HepG2 (cell line): ENCODE data around the gene ITIH2. TPM values are rescaled to one million over a fixed set of nuclear protein-coding genes. Genes with fewer than 3 reads are reported as not detected.

Experiments used
- CERS6 ChIP-seq: sonication (generic); formaldehyde crosslinking; IDR thresholded peaks from 2 replicates; pipeline ENCODE4 v1.5.0; 2020; ENCODE audit warnings: missing genetic modification reagents
- EP300 ChIP-seq, 3 experiments: sonication (generic) in 1 of 3; formaldehyde crosslinking in 1 of 3; IDR thresholded peaks; 2 replicates each; pipeline versions ENCODE4 v1.5.1 to v1.6.1; 2011 to 2020; ENCODE audit warnings: low read depth in 2 of 3, low read length in 2 of 3, borderline replicate concordance in 1 of 3, improper control_type of control experiment in 1 of 3, mild to moderate bottlenecking in 1 of 3, missing genetic modification reagents in 1 of 3, moderate library complexity in 1 of 3
- GLI4 ChIP-seq: sonication (generic); formaldehyde crosslinking; IDR thresholded peaks from 2 replicates; pipeline ENCODE4 v1.5.1; 2020; ENCODE audit warnings: missing genetic modification reagents, mild to moderate bottlenecking, moderate library complexity, borderline replicate concordance
- HDAC1 ChIP-seq: sonication (generic); formaldehyde crosslinking; IDR thresholded peaks from 2 replicates; pipeline ENCODE4 v1.5.1; 2020; ENCODE audit warnings: mild to moderate bottlenecking, missing genetic modification reagents
- HDAC2 ChIP-seq: sonication (generic); formaldehyde crosslinking; IDR thresholded peaks from 2 replicates; pipeline ENCODE4 v1.4.0; 2020; ENCODE audit warnings: missing genetic modification reagents
- KMT2A ChIP-seq: sonication (generic); formaldehyde crosslinking; IDR thresholded peaks from 2 replicates; pipeline ENCODE4 v1.4.0; 2020; ENCODE audit warnings: missing genetic modification reagents
- MAX ChIP-seq: IDR thresholded peaks from 2 replicates; pipeline ENCODE4 v1.6.1; 2012; ENCODE audit warnings: inconsistent platforms
- MXD3 ChIP-seq: IDR thresholded peaks from 2 replicates; pipeline ENCODE4 v1.6.1; 2016; ENCODE audit warnings: mild to moderate bottlenecking, missing biosample characterization, missing genetic modification reagents
- NCOA2 ChIP-seq: sonication (generic); formaldehyde crosslinking; IDR thresholded peaks from 2 replicates; pipeline ENCODE4 v1.8.0; 2022; ENCODE audit warnings: inconsistent platforms
- SAFB2 ChIP-seq: sonication (generic); formaldehyde crosslinking; IDR thresholded peaks from 2 replicates; pipeline ENCODE4 v1.5.1; 2020; ENCODE audit warnings: missing genetic modification reagents, low read depth, mild to moderate bottlenecking, borderline replicate concordance
- SALL1 ChIP-seq: sonication (generic); formaldehyde crosslinking; IDR thresholded peaks from 2 replicates; pipeline ENCODE4 v1.8.0; 2022; ENCODE audit warnings: mild to moderate bottlenecking, missing genetic modification reagents
- SOX5 ChIP-seq: IDR thresholded peaks from 2 replicates; pipeline ENCODE4 v1.6.1; 2016; ENCODE audit warnings: borderline replicate concordance
- SP5 ChIP-seq: IDR thresholded peaks from 2 replicates; pipeline ENCODE4 v1.6.1; 2016; ENCODE audit warnings: low read depth, borderline replicate concordance
- TFDP1 ChIP-seq: IDR thresholded peaks from 2 replicates; pipeline ENCODE4 v1.6.1; 2016; ENCODE audit warnings: missing compliant biosample characterization, missing genetic modification reagents, borderline replicate concordance
- ZBTB20 ChIP-seq: sonication (generic); formaldehyde crosslinking; IDR thresholded peaks from 2 replicates; pipeline ENCODE4 v1.8.1; 2023; ENCODE audit warnings: missing genetic modification reagents, low read depth, mild to moderate bottlenecking, borderline replicate concordance
- ZC3H4 ChIP-seq: sonication (generic); formaldehyde crosslinking; IDR thresholded peaks from 2 replicates; pipeline ENCODE4 v1.4.0; 2020; ENCODE audit warnings: missing genetic modification reagents, borderline replicate concordance
- ZMYM2 ChIP-seq: sonication (generic); formaldehyde crosslinking; IDR thresholded peaks from 2 replicates; pipeline ENCODE4 v1.8.0; 2022; ENCODE audit warnings: mild to moderate bottlenecking, missing genetic modification reagents
- ZNF317 ChIP-seq: sonication (generic); formaldehyde crosslinking; IDR thresholded peaks from 2 replicates; pipeline ENCODE4 v1.5.0; 2020; ENCODE audit warnings: mild to moderate bottlenecking, missing genetic modification reagents
- ZNF501 ChIP-seq: sonication (generic); formaldehyde crosslinking; IDR thresholded peaks from 2 replicates; pipeline ENCODE4 v1.5.1; 2020; ENCODE audit warnings: mild to moderate bottlenecking, moderate library complexity, missing genetic modification reagents
- ZSCAN9 ChIP-seq: IDR thresholded peaks from 2 replicates; pipeline ENCODE4 v1.6.1; 2016; ENCODE audit warnings: borderline replicate concordance
- polyA plus RNA-seq, 8 experiments: library from polyadenylated mRNA; depleted of rRNA in 3 of 8; stranded (reverse) in 7 of 8; unstranded in 1 of 8; fragments of >200 nt; fragmentation: Illumina TruSeq in 4 of 8; extraction: Trizol in 4 of 8; gene quantifications; 2 replicates each; pipeline versions ENCODE4 v1.2.1 to v1.2.3, GENCODE V29; 2011 to 2016; ENCODE audit warnings: low read depth in 4 of 8, missing spikeins in 1 of 8, mixed read lengths in 1 of 8; ENCODE audit not compliant: insufficient read depth in 1 of 8
- total RNA-seq, 5 experiments: library from RNA; depleted of rRNA; stranded (reverse); fragments of >200 nt; fragmentation: Illumina TruSeq; extraction: Trizol; gene quantifications; 2 replicates each; pipeline ENCODE4 v1.2.3, GENCODE V29; 2016; ENCODE audit warnings: low read depth in 1 of 5
- TF ChIP-seq, protein P1 (sequence below): sonication (generic); formaldehyde crosslinking; conservative IDR thresholded peaks from 2 replicates; pipeline ENCODE4 v1.8.1; 2023; ENCODE audit warnings: missing genetic modification reagents
- TF ChIP-seq, protein P2 (sequence below): sonication (generic); formaldehyde crosslinking; IDR thresholded peaks from 2 replicates; pipeline ENCODE4 v1.5.0; 2020; ENCODE audit warnings: mild to moderate bottlenecking, missing genetic modification reagents

The ITIH2 gene
- total and polyA plus RNA-seq, 2 of the 13 experiments (the other 11 are each of a cell fraction or from before 2014, with no cell fraction given) = 1,197 to 1,427 TPM

DNA sequence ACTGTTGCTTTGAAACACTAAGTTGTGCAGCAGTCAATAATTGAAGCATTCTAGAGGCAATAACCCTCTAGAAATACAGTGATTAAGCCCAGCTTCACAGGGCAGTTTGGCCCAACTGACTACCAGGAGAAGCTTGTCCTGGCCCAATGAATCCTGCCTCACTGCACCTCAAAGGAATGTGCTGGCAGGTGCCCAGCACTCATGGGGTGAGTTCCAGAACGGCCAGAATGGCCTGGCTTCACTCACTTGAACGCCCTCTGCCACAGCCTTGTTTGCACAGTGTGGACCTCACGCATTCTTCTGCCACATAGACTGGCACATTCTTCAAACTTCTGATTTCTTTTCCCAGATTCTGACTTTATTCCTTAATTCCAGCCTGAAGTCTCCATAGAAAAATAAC is 6.6 kb upstream of the ITIH2 start (continued):
- TF ChIP-seq, protein P1, sequence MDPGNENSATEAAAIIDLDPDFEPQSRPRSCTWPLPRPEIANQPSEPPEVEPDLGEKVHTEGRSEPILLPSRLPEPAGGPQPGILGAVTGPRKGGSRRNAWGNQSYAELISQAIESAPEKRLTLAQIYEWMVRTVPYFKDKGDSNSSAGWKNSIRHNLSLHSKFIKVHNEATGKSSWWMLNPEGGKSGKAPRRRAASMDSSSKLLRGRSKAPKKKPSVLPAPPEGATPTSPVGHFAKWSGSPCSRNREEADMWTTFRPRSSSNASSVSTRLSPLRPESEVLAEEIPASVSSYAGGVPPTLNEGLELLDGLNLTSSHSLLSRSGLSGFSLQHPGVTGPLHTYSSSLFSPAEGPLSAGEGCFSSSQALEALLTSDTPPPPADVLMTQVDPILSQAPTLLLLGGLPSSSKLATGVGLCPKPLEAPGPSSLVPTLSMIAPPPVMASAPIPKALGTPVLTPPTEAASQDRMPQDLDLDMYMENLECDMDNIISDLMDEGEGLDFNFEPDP (CRISPR knock-in tag) = no peak
- TF ChIP-seq MAX (peak; percentile 63), SAFB2 (no peak), SP5 (no peak), ZSCAN9 (0 out of 2 replicates have a peak, but pooled peaks have one; percentile 41), MXD3 (0 out of 2 replicates have a peak, but pooled peaks have one; percentile 26), KMT2A (CRISPR knock-in tag) (no peak), EP300 (IDR thresholded peaks at IDR 0.05; ENCODE audit: low read depth in 2 of 2, low read length in 2 of 2) (peak in 1 of 2 experiments; percentile 37; a peak in 1 of 4 replicates), EP300 (CRISPR knock-in tag; IDR thresholded peaks at IDR 0.05; ENCODE audit: borderline replicate concordance) (no peak), ZMYM2 (CRISPR knock-in tag) (0 out of 2 replicates have a peak, but pooled peaks have one; percentile 34), ZNF317 (CRISPR knock-in tag) (no peak), HDAC1 (CRISPR knock-in tag) (no peak), NCOA2 (CRISPR knock-in tag) (peak; percentile 49), GLI4 (CRISPR knock-in tag) (no peak), ZBTB20 (no peak), ZNF501 (CRISPR knock-in tag) (no peak), TFDP1 (CRISPR knock-in tag) (peak; percentile 45; the same call in 1 of the 2 replicates), HDAC2 (peak; percentile 61; the same call in 1 of the 2 replicates), CERS6 (no peak), SALL1 (CRISPR knock-in tag) (peak; percentile 54), ZC3H4 (CRISPR knock-in tag) (no peak), SOX5 (CRISPR knock-in tag) (peak; percentile 43; the same call in 1 of the 2 replicates)
- TF ChIP-seq, protein P2, sequence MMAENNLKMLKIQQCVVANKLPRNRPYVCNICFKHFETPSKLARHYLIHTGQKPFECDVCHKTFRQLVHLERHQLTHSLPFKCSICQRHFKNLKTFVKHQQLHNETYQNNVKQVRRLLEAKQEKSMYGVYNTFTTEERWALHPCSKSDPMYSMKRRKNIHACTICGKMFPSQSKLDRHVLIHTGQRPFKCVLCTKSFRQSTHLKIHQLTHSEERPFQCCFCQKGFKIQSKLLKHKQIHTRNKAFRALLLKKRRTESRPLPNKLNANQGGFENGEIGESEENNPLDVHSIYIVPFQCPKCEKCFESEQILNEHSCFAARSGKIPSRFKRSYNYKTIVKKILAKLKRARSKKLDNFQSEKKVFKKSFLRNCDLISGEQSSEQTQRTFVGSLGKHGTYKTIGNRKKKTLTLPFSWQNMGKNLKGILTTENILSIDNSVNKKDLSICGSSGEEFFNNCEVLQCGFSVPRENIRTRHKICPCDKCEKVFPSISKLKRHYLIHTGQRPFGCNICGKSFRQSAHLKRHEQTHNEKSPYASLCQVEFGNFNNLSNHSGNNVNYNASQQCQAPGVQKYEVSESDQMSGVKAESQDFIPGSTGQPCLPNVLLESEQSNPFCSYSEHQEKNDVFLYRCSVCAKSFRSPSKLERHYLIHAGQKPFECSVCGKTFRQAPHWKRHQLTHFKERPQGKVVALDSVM = no peak
